K562 (cell line): ENCODE measurements around the gene MT1A. TPM values are rescaled to one million over a fixed set of nuclear protein-coding genes. Genes with fewer than 3 reads are reported as not detected.

Experiments
- ATAC-seq: fragments of 200-7000 bp; cut with Tn5 transposase; 3 replicates; pipeline ENCODE4 v1.9.1; 2020; ENCODE audit warnings: moderate library complexity
- BruUV-seq: library from RNA; stranded (reverse); fragments of 400-500 nt; replicated peaks from 2 replicates; lab custom pipeline; 2021; lab: Mats Ljungman, UMichigan
- CTCF ChIA-PET: fragments of 300-600 bp; formaldehyde crosslinking; extraction: SDS; loops from one replicate; lab custom pipeline; 2021; ENCODE audit warnings: low intra/inter-chr PET ratio; lab: Yijun Ruan, JAX
- POLR2A ChIA-PET: fragments of 300-600, 350-650 bp; sonication (Branson Sonifier 250); formaldehyde crosslinking; extraction: SDS; loops from one replicate; lab custom pipeline; 2021; ENCODE audit warnings: antibody characterized with exemption, inconsistent platforms; lab: Yijun Ruan, JAX
- DNase-seq, 4 experiments: peaks; one replicate each; pipeline versions ENCODE4 v3.0.0 to v3.0.0-alpha.2; 2011 to 2018; ENCODE audit warnings: low spot score in 3 of 4, mixed read lengths in 3 of 4; ENCODE audit errors: extremely low read depth in 1 of 4
- FAIRE-seq: peaks from 2 replicates; lab custom pipeline; 2011; peaks lifted over from hg19 to GRCh38; lab: Jason Lieb, UNC
- H2AFZ ChIP-seq: 2 replicates; pipeline ENCODE4 v1.6.0; 2011; ENCODE audit warnings: low read depth, low read length, control low read depth, inconsistent platforms
- H3K27ac ChIP-seq: fragments of 200-600 bp; 3 replicates; pipeline ENCODE4 v1.8.0; 2011; ENCODE audit warnings: low read depth, mild to moderate bottlenecking, control low read depth, inconsistent platforms, low read length, moderate library complexity, mixed read lengths; ENCODE audit errors: extremely low read depth
- H3K27me3 ChIP-seq, 2 experiments: fragments of 300-600 bp in 1 of 2; 2 replicates in 1 of 2; 3 replicates in 1 of 2; pipeline versions ENCODE4 v1.6.0 to v1.8.0; 2011; ENCODE audit warnings: inconsistent platforms in 2 of 2, low read length in 2 of 2, mild to moderate bottlenecking in 1 of 2, mixed read lengths in 1 of 2, moderate library complexity in 1 of 2; ENCODE audit not compliant: control insufficient read depth in 2 of 2, insufficient read depth in 2 of 2
- H3K36me3 ChIP-seq: fragments of 300-600 bp; 3 replicates; pipeline ENCODE4 v1.8.0; 2011; ENCODE audit warnings: mild to moderate bottlenecking, low read length, inconsistent platforms; ENCODE audit not compliant: control insufficient read depth, insufficient read depth
- H3K4me1 ChIP-seq, 2 experiments: fragments of 200-600 bp in 1 of 2; replicated peaks in 1 of 2; 2 replicates in 1 of 2; 3 replicates in 1 of 2; pipeline versions ENCODE4 v1.5.1 to v1.8.0; 2011; ENCODE audit warnings: inconsistent platforms in 2 of 2, low read length in 2 of 2, mild to moderate bottlenecking in 1 of 2, mixed read lengths in 1 of 2, moderate library complexity in 1 of 2; ENCODE audit not compliant: control insufficient read depth in 2 of 2, insufficient read depth in 2 of 2
- H3K4me2 ChIP-seq: 2 replicates; pipeline ENCODE4 v1.6.1; 2011; ENCODE audit warnings: low read length, control low read depth, inconsistent platforms, mixed read lengths; ENCODE audit not compliant: insufficient read depth
- H3K4me3 ChIP-seq: fragments of 200-600 bp; sonication (generic), shearing (Covaris generic); 2 replicates; pipeline ENCODE4 v1.5.1; 2016; ENCODE audit warnings: control low read depth, inconsistent platforms
- H3K79me2 ChIP-seq: fragments of 200-600 bp; 3 replicates; pipeline ENCODE4 v1.8.0; 2011; ENCODE audit warnings: low read length, inconsistent platforms; ENCODE audit not compliant: control insufficient read depth, insufficient read depth
- H3K9ac ChIP-seq, 2 experiments: 2 replicates each; pipeline versions ENCODE4 v1.6.0 to v1.6.1; 2011; ENCODE audit warnings: low read depth in 2 of 2, low read length in 2 of 2, control low read depth in 1 of 2, inconsistent platforms in 1 of 2, mild to moderate bottlenecking in 1 of 2, mixed read lengths in 1 of 2; ENCODE audit not compliant: insufficient read depth in 1 of 2
- H3K9me1 ChIP-seq: one replicate; pipeline ENCODE4 v1.6.0; 2011; ENCODE audit warnings: inconsistent platforms, mild to moderate bottlenecking, low read length, moderate library complexity; ENCODE audit not compliant: control insufficient read depth, insufficient read depth
- H3K9me3 ChIP-seq: replicated peaks from 2 replicates; pipeline ENCODE4 v1.5.1; 2011; ENCODE audit warnings: low read depth, low read length, inconsistent platforms; ENCODE audit not compliant: control insufficient read depth, insufficient read depth
- H4K20me1 ChIP-seq: replicated peaks from 2 replicates; pipeline ENCODE4 v1.6.1; 2011; ENCODE audit warnings: low read length, inconsistent platforms, mixed read lengths; ENCODE audit not compliant: control insufficient read depth, insufficient read depth
- BACH1 ChIP-seq: fragments of 200-800 bp; sonication (Bioruptor generic); IDR thresholded peaks from 2 replicates; pipeline ENCODE4 v1.6.1; 2016; ENCODE audit warnings: missing genetic modification characterization, missing compliant biosample characterization
- DNMT1 ChIP-seq: fragments of 450-650 bp; IDR thresholded peaks from 2 replicates; pipeline ENCODE4 v1.6.1; 2016; ENCODE audit warnings: antibody characterized with exemption, mild to moderate bottlenecking
- HNRNPL ChIP-seq: fragments of 200-400 bp; formaldehyde crosslinking; IDR thresholded peaks from 2 replicates; pipeline ENCODE4 v1.6.1; 2017; ENCODE audit warnings: low read depth, mild to moderate bottlenecking, low read length
- KLF16 ChIP-seq: IDR thresholded peaks from 2 replicates; pipeline ENCODE4 v1.6.1; 2016; ENCODE audit warnings: antibody characterized with exemption
- LEF1 ChIP-seq: fragments of 450-650 bp; IDR thresholded peaks from 2 replicates; pipeline ENCODE4 v1.6.1; 2016; ENCODE audit warnings: mild to moderate bottlenecking
- NELFE ChIP-seq: IDR thresholded peaks from 2 replicates; pipeline ENCODE4 v1.6.1; 2011; ENCODE audit warnings: mild to moderate bottlenecking; ENCODE audit not compliant: insufficient read depth, insufficient read length
- NFRKB ChIP-seq: fragments of 450-650 bp; IDR thresholded peaks from 2 replicates; pipeline ENCODE4 v1.6.1; 2016; ENCODE audit warnings: low read depth
- OTX1 ChIP-seq: fragments of 450-650 bp; formaldehyde crosslinking; IDR thresholded peaks from 2 replicates; pipeline ENCODE4 v1.4.0; 2022; ENCODE audit warnings: mild to moderate bottlenecking
- PHB2 ChIP-seq: fragments of 450-650 bp; IDR thresholded peaks from 2 replicates; pipeline ENCODE4 v1.6.1; 2017; ENCODE audit warnings: low read depth
- PHTF2 ChIP-seq: fragments of 250-450 bp; sonication (Bioruptor Pico); IDR thresholded peaks from 2 replicates; pipeline ENCODE4 v1.5.0; 2021; ENCODE audit warnings: mild to moderate bottlenecking
- TCF7L2 ChIP-seq: fragments of 150-350 bp; IDR thresholded peaks from 2 replicates; pipeline ENCODE4 v1.6.1; 2016; ENCODE audit warnings: low read depth, mild to moderate bottlenecking, low read length, moderate library complexity
- TEAD1 ChIP-seq, 2 experiments: fragments of 450-650 bp in 1 of 2; sonication (generic) in 1 of 2; formaldehyde crosslinking; IDR thresholded peaks; 2 replicates each; pipeline versions ENCODE4 v1.4.0 to v1.8.0; 2020 to 2022; ENCODE audit warnings: mild to moderate bottlenecking in 2 of 2, missing genetic modification reagents in 1 of 2
- ZNF134 ChIP-seq: fragments of 250-450 bp; sonication (Bioruptor Pico); conservative IDR thresholded peaks from 2 replicates; pipeline ENCODE4 v1.4.0; 2020
- ZNF75A ChIP-seq: fragments of 450-650 bp; formaldehyde crosslinking; IDR thresholded peaks from 2 replicates; pipeline ENCODE4 v1.4.0; 2020; ENCODE audit warnings: mild to moderate bottlenecking
- WGBS: fragments of 100-300 bp; shearing (Covaris generic); methylation state at CpG from one replicate; pipeline ENCODE4 v1.1.6; 2016; ENCODE audit warnings: low coverage, mixed read lengths; ENCODE audit not compliant: insufficient coverage; ENCODE audit errors: missing lambda C conversion rate; 5-methylcytosine and 5-hydroxymethylcytosine counted together
- in situ Hi-C: fragments of 300-500 bp; cut with MboI; formaldehyde crosslinking; loops from 4 replicates; pipeline ENCODE4 v1.15.0; 2018; ENCODE audit warnings: inconsistent platforms, mixed read lengths
- intact Hi-C: fragments of 100-400 bp; cut with micrococcal nuclease; formaldehyde crosslinking; loops from 2 replicates; pipeline ENCODE4 v1.14.2; 2022
- polyA plus RNA-seq, 8 experiments: library from polyadenylated mRNA; depleted of rRNA in 4 of 8; stranded (reverse) in 5 of 8; unstranded in 3 of 8; fragments of >200 nt; fragmentation: Nextera tagmentation in 2 of 8; fragmentation: Illumina TruSeq in 1 of 8; extraction: Ambion mirVana in 2 of 8; extraction: Trizol in 1 of 8; gene quantifications; 2 replicates each; pipeline versions ENCODE4 v1.2.1 to v1.2.3, GENCODE V29; 2011 to 2014; ENCODE audit warnings: inconsistent platforms in 1 of 8, missing spikeins in 1 of 8
- total RNA-seq, 7 experiments: library from RNA; depleted of rRNA in 6 of 7; stranded (reverse); fragments of >200 nt in 6 of 7; fragmentation: Illumina TruSeq in 2 of 7; extraction: Trizol in 2 of 7; gene quantifications; 2 replicates each; pipeline versions ENCODE4 v1.2.1 to v1.2.3, GENCODE V29; 2011 to 2021; ENCODE audit warnings: low replicate concordance in 1 of 7
- TF ChIP-seq, protein P1 (sequence below): fragments of 450-650 bp; IDR thresholded peaks from 2 replicates; pipeline ENCODE4 v1.6.1; 2017; ENCODE audit warnings: antibody characterized with exemption, mild to moderate bottlenecking

The MT1A gene
- total and polyA plus RNA-seq, 9 of the 15 experiments (the other 6 are each of a cell fraction or from before 2014, with no cell fraction given): 0.23 TPM; not detected in 8

DNA sequence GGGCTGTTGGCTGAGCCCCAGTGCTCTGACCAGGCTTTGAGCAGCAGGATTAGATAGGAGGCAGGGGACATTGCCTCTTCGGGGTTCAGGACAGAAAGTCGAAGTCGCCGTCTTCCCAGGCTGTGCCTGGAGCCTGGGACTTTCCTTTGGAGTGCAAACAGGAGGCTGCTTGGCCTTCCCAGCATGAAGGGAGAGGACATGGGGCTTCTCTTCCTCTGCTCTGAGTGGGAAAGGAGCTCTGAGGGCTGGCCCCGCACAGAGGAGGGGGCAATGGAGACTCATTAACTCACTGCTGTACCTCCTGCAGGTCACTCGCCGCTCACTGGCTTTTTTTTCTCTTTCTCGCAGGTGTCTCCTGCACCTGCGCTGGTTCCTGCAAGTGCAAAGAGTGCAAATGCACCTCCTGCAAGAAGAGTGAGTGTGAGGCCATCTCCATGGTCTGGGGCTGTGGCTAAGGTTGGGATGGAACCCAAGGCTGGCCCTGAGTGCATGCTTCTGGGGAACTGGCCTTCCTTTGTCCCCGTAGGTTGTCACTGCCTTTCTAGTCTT is 19.9 kb downstream of the MT1A start:
- peaks cover 0 to 12% of the 10 kb centered on the region in 2 experiments; a peak in 2 of 5 replicates for H3K4me1 ChIP-seq
- no peak for DNase-seq
- no peak for ATAC-seq
- no peak overlapping the region for H3K4me3 ChIP-seq
- no peaks in the 10 kb centered on the region for H3K79me2 ChIP-seq
- intact Hi-C loops (no loop called here), in situ Hi-C loops (no loop called here)
- H3K27me3 ChIP-seq: peaks cover 30 to 70% of the 10 kb centered on the region in 2 experiments; a peak in 4 of 5 replicates
- WGBS: 7% methylated on average over 10 of the region's 10 CpGs
- CTCF ChIA-PET: no interaction called here
- no TSS peak for BruUV-seq
- peaks cover 2% of the 10 kb centered on the region for H3K9me1 ChIP-seq
- H3K27ac ChIP-seq: no peak overlapping the region
- H2AFZ ChIP-seq: peak overlapping the region; percentile 51; the same call in 1 of the 2 replicates
- no peak for FAIRE-seq
- H4K20me1 ChIP-seq: peaks cover 6% of the 10 kb centered on the region; the same call in 1 of the 2 replicates
- peak overlapping the region; percentile 63; the same call in 1 of the 2 replicates for H3K4me2 ChIP-seq
- POLR2A ChIA-PET: no interaction called here
- no peak overlapping the region for H3K9ac ChIP-seq
- H3K9me3 ChIP-seq: no peaks in the 10 kb centered on the region
- H3K36me3 ChIP-seq: no peaks in the 10 kb centered on the region
- TF ChIP-seq OTX1 (CRISPR knock-in tag) (no peak), NELFE (no peak), TEAD1 (CRISPR knock-in tag; IDR thresholded peaks at IDR 0.05) (no peak), LEF1 (no peak), NFRKB (no peak), PHB2 (no peak), PHTF2 (CRISPR knock-in tag) (no peak), TCF7L2 (no peak), BACH1 (no peak), KLF16 (no peak), DNMT1 (no peak), HNRNPL (no peak), ZNF134 (CRISPR knock-in tag) (no peak), ZNF75A (CRISPR knock-in tag) (no peak)
- TF ChIP-seq, protein P1, sequence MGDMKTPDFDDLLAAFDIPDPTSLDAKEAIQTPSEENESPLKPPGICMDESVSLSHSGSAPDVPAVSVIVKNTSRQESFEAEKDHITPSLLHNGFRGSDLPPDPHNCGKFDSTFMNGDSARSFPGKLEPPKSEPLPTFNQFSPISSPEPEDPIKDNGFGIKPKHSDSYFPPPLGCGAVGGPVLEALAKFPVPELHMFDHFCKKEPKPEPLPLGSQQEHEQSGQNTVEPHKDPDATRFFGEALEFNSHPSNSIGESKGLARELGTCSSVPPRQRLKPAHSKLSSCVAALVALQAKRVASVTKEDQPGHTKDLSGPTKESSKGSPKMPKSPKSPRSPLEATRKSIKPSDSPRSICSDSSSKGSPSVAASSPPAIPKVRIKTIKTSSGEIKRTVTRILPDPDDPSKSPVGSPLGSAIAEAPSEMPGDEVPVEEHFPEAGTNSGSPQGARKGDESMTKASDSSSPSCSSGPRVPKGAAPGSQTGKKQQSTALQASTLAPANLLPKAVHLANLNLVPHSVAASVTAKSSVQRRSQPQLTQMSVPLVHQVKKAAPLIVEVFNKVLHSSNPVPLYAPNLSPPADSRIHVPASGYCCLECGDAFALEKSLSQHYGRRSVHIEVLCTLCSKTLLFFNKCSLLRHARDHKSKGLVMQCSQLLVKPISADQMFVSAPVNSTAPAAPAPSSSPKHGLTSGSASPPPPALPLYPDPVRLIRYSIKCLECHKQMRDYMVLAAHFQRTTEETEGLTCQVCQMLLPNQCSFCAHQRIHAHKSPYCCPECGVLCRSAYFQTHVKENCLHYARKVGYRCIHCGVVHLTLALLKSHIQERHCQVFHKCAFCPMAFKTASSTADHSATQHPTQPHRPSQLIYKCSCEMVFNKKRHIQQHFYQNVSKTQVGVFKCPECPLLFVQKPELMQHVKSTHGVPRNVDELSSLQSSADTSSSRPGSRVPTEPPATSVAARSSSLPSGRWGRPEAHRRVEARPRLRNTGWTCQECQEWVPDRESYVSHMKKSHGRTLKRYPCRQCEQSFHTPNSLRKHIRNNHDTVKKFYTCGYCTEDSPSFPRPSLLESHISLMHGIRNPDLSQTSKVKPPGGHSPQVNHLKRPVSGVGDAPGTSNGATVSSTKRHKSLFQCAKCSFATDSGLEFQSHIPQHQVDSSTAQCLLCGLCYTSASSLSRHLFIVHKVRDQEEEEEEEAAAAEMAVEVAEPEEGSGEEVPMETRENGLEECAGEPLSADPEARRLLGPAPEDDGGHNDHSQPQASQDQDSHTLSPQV: no peak
